ENCODE data around the gene RCBTB1. TPM values are rescaled to one million over a fixed set of nuclear protein-coding genes. Genes with fewer than 3 reads are reported as not detected.

The RCBTB1 gene
- total and polyA plus RNA-seq, 10 of the 15 experiments (the other 5 are each of a cell fraction or from before 2014, with no cell fraction given), result 5.1 to 13.5 (median 11.2) TPM

DNA sequence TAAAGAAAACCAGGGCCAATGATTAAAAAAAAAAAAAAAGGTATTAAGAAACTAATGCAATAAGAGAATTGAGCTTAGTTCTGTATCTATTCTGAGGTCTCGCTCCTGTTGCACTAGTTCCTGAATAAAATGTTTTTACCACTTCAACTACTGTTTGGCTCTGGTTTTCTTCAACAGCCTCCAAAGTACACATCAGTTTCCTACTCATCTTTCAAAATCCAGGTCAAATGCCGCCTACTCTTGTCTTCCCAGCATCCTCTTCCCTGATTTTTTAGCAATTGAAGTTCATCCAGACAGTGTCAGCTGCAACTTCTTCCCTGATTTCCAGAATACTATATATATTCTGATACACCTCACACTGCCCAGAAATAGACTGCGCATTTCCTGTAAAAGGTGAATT is 1.4 kb upstream of the RCBTB1 start:
- ATAC-seq (no peak), FAIRE-seq (no peak), DNase-seq (ENCODE audit: low read depth, low spot score) (no peak)
- Histone ChIP-seq H3K9me3 (replicated peaks; ENCODE audit: control insufficient read depth, insufficient read depth, low read length) (no peaks in the 10 kb centered on the region), H3K4me1 (ENCODE audit: control insufficient read depth, insufficient read depth, low read length) (no peaks in the 10 kb centered on the region; the same call in 1 of the 2 replicates), H3K4me3 (no peak overlapping the region), H4K20me1 (ENCODE audit: control insufficient read depth, insufficient read depth) (no peaks in the 10 kb centered on the region), H3K4me2 (ENCODE audit: control insufficient read depth, insufficient read depth) (no peak overlapping the region), H3K36me3 (ENCODE audit: control insufficient read depth in 2 of 2, insufficient read depth in 2 of 2, low read length in 1 of 2) (no peaks in the 10 kb centered on the region), H3K27ac (ENCODE audit: control insufficient read depth, insufficient read depth) (no peak overlapping the region), H3K79me2 (ENCODE audit: control insufficient read depth, insufficient read depth, low read length) (peaks cover 3% of the 10 kb centered on the region), H3K27me3 (replicated peaks in 1 of 2; ENCODE audit: control insufficient read depth in 2 of 2, insufficient read depth in 2 of 2, low read length in 1 of 2) (no peaks in the 10 kb centered on the region), H2AFZ (ENCODE audit: control insufficient read depth, low read depth, low read length) (no peak overlapping the region), H3K9ac (ENCODE audit: control insufficient read depth, insufficient read depth, low read length) (no peak overlapping the region)
- intact Hi-C loops (cut with micrococcal nuclease; ENCODE audit: unreplicated experiment), result no loop called here
- in situ Hi-C loops (cut with MboI), result no loop called here
- ChIA-PET RAD21 (ENCODE audit: unreplicated experiment) (no interaction called here), CTCF (interaction anchor here (0.8 to 1.1 kb wide), 3 partner anchors 8 to 146 kb away, joined by 3 to 5 read pairs (median 3); no protein-coding TSS in a partner anchor), POLR2A (no interaction called here), SMC1A (ENCODE audit: uncharacterized antibody, unreplicated experiment) (interaction anchor here (0.6 to 0.9 kb wide), 3 partner anchors 21 to 343 kb away, joined by 3 read pairs; no protein-coding TSS in a partner anchor)
- TF ChIP-seq DPF2 (IDR thresholded peaks at IDR 0.05), result no peak
- TF ChIP-seq, protein P1, sequence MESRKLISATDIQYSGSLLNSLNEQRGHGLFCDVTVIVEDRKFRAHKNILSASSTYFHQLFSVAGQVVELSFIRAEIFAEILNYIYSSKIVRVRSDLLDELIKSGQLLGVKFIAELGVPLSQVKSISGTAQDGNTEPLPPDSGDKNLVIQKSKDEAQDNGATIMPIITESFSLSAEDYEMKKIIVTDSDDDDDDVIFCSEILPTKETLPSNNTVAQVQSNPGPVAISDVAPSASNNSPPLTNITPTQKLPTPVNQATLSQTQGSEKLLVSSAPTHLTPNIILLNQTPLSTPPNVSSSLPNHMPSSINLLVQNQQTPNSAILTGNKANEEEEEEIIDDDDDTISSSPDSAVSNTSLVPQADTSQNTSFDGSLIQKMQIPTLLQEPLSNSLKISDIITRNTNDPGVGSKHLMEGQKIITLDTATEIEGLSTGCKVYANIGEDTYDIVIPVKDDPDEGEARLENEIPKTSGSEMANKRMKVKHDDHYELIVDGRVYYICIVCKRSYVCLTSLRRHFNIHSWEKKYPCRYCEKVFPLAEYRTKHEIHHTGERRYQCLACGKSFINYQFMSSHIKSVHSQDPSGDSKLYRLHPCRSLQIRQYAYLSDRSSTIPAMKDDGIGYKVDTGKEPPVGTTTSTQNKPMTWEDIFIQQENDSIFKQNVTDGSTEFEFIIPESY (IDR thresholded peaks at IDR 0.05), result no peak
- no peak for TF ChIP-seq HCFC1 (IDR thresholded peaks at IDR 0.05; ENCODE audit: low read length)
- TF ChIP-seq GABPA (IDR thresholded peaks at IDR 0.05; ENCODE audit: low read depth), result no peak
- no TSS peak for BruUV-seq (replicated peaks)
- 96% methylated on average over 3 of the region's 3 CpGs for WGBS (ENCODE audit: insufficient coverage, insufficient replicate concordance, low lambda C conversion rate, missing lambda C conversion rate)

- TF ChIP-seq ZNF592 (IDR thresholded peaks at IDR 0.05), result no peak
- TF ChIP-seq, protein P2, sequence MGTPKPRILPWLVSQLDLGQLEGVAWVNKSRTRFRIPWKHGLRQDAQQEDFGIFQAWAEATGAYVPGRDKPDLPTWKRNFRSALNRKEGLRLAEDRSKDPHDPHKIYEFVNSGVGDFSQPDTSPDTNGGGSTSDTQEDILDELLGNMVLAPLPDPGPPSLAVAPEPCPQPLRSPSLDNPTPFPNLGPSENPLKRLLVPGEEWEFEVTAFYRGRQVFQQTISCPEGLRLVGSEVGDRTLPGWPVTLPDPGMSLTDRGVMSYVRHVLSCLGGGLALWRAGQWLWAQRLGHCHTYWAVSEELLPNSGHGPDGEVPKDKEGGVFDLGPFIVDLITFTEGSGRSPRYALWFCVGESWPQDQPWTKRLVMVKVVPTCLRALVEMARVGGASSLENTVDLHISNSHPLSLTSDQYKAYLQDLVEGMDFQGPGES (IDR thresholded peaks at IDR 0.05), result no peak
- TF ChIP-seq MYC (IDR thresholded peaks at IDR 0.05; ENCODE audit: insufficient read depth, insufficient read length, insufficient replicate concordance, low read length, severe bottlenecking), result peak; percentile 18
- no peak for TF ChIP-seq KDM1A (IDR thresholded peaks at IDR 0.05; ENCODE audit: borderline replicate concordance)
- no peak for TF ChIP-seq CHD4 (IDR thresholded peaks at IDR 0.05)
- peak overlapping the region; percentile 91 for H2AFZ ChIP-seq (ENCODE audit: control insufficient read depth, low read depth, low read length)
- H3K9me3 ChIP-seq (replicated peaks; ENCODE audit: control insufficient read depth, insufficient read depth, low read length), result no peaks in the 10 kb centered on the region
- no peaks in the 10 kb centered on the region for H4K20me1 ChIP-seq (ENCODE audit: control insufficient read depth, insufficient read depth)
- no peaks in the 10 kb centered on the region for H3K27me3 ChIP-seq (replicated peaks in 1 of 2; ENCODE audit: control insufficient read depth in 2 of 2, insufficient read depth in 2 of 2, low read length in 1 of 2)
- in situ Hi-C loops (cut with MboI), result no loop called here
- H3K27ac ChIP-seq (ENCODE audit: control insufficient read depth, insufficient read depth), result 0 out of 2 replicates have a peak overlapping the region, but pooled peaks have one; percentile 42
- FAIRE-seq (no peak), DNase-seq (ENCODE audit: low read depth, low spot score) (no peak), ATAC-seq (peak; percentile 17)
- SMC1A ChIA-PET (ENCODE audit: uncharacterized antibody, unreplicated experiment), result interaction anchor here (0.7 to 1.7 kb wide), 4 partner anchors 14 to 91 kb away, joined by 3 to 5 read pairs (median 4); no protein-coding TSS in a partner anchor
- no TSS peak for BruUV-seq (replicated peaks)
- H3K36me3 ChIP-seq (ENCODE audit: control insufficient read depth in 2 of 2, insufficient read depth in 2 of 2, low read length in 1 of 2), result no peaks in the 10 kb centered on the region
- CTCF ChIA-PET, result interaction anchor here (1.0 to 1.5 kb wide), 2 partner anchors 91 to 163 kb away, joined by 3 read pairs; no protein-coding TSS in a partner anchor
- H3K4me2 ChIP-seq (ENCODE audit: control insufficient read depth, insufficient read depth), result peak overlapping the region; percentile 99
- no peaks in the 10 kb centered on the region; the same call in 1 of the 2 replicates for H3K4me1 ChIP-seq (ENCODE audit: control insufficient read depth, insufficient read depth, low read length)
- peak overlapping the region; percentile 66 for H3K4me3 ChIP-seq
- H3K79me2 ChIP-seq (ENCODE audit: control insufficient read depth, insufficient read depth, low read length), result peaks cover 3% of the 10 kb centered on the region
- RAD21 ChIA-PET (ENCODE audit: unreplicated experiment), result interaction anchor here (0.8 kb wide), 1 partner anchor 19 kb away, joined by 3 read pairs; no protein-coding TSS in a partner anchor
- 4% methylated on average over 16 of the region's 16 CpGs for WGBS (ENCODE audit: insufficient coverage, insufficient replicate concordance, low lambda C conversion rate, missing lambda C conversion rate)
- H3K9ac ChIP-seq (ENCODE audit: control insufficient read depth, insufficient read depth, low read length), result peak overlapping the region; percentile 85
- POLR2A ChIA-PET, result no interaction called here
- intact Hi-C loops (cut with micrococcal nuclease; ENCODE audit: unreplicated experiment), result loop anchor here (2.0 kb wide), 1 partner anchor 140 kb away; the partner anchor contains the start of genes CAB39L and SETDB2
These were observed 581 bp downstream of the RCBTB1 start for GRCh38 chr13:49584771-49585182.

Measured in GM12878 (cell line).